Endothelial cell of umbilical vein (primary cell): ENCODE data around the gene AGBL5.

ENCODE experiments used
- CTCF ChIP-seq, 2 donors: IDR thresholded peaks; 1 replicate in 1 of 2; 2 replicates in 1 of 2; pipeline ENCODE4 v1.5.1; 2011; ENCODE audit warnings: low read length in 2 of 2, mild to moderate bottlenecking in 2 of 2, moderate library complexity in 2 of 2, control low read depth in 1 of 2, inconsistent platforms in 1 of 2, low read depth in 1 of 2; ENCODE audit not compliant: insufficient read depth in 1 of 2; ENCODE audit errors: extremely low read depth in 1 of 2
- EZH2 ChIP-seq: IDR thresholded peaks from 2 replicates; pipeline ENCODE4 v1.6.1; 2012; ENCODE audit warnings: borderline replicate concordance, low read depth, mild to moderate bottlenecking, moderate library complexity, low read length, inconsistent platforms; ENCODE audit not compliant: severe bottlenecking
- MAX ChIP-seq: IDR thresholded peaks from 2 replicates; pipeline ENCODE4 v1.6.1; 2011; ENCODE audit not compliant: insufficient read depth, insufficient read length
- MYC ChIP-seq: IDR thresholded peaks from one replicate; pipeline ENCODE4 v1.6.1; 2011; ENCODE audit warnings: mild to moderate bottlenecking, low read depth, low read length
- POLR2A ChIP-seq: IDR thresholded peaks from 2 replicates; pipeline ENCODE4 v1.6.1; 2012; ENCODE audit warnings: low read depth, mild to moderate bottlenecking, control low read depth, low read length
- POLR2AphosphoS5 ChIP-seq: IDR thresholded peaks from 2 replicates; pipeline ENCODE4 v1.6.1; 2012; ENCODE audit warnings: low read depth, mild to moderate bottlenecking, control low read depth, low read length, moderate library complexity; ENCODE audit not compliant: insufficient read depth

- no peak for TF ChIP-seq CTCF (IDR thresholded peaks at IDR 0.05; ENCODE audit: extremely low read depth in 1 of 2, insufficient read depth in 1 of 2, low read depth in 1 of 2, low read length in 2 of 2)
- no peak for TF ChIP-seq POLR2AphosphoS5
- TF ChIP-seq MAX: no peak
- no peak for TF ChIP-seq POLR2A
- TF ChIP-seq EZH2: no peak
- TF ChIP-seq MYC: no peak
Measured at GRCh38 chr2:27024812-27025211, 26.7 kb upstream of the AGBL5 start.
